K562 (cell line): ENCODE data around the gene CST3. TPM values are rescaled to one million over a fixed set of nuclear protein-coding genes. Genes with fewer than 3 reads are reported as not detected.

Experiments
- ATAC-seq: fragments of 200-7000 bp; cut with Tn5 transposase; 3 replicates; pipeline ENCODE4 v1.9.1; 2020; ENCODE audit warnings: moderate library complexity
- BruUV-seq: library from RNA; stranded (reverse); fragments of 400-500 nt; replicated peaks from 2 replicates; lab custom pipeline; 2021; lab: Mats Ljungman, UMichigan
- CTCF ChIA-PET: fragments of 300-600 bp; formaldehyde crosslinking; extraction: SDS; loops from one replicate; lab custom pipeline; 2021; ENCODE audit warnings: low intra/inter-chr PET ratio; lab: Yijun Ruan, JAX
- POLR2A ChIA-PET: fragments of 300-600, 350-650 bp; sonication (Branson Sonifier 250); formaldehyde crosslinking; extraction: SDS; loops from one replicate; lab custom pipeline; 2021; ENCODE audit warnings: antibody characterized with exemption, inconsistent platforms; lab: Yijun Ruan, JAX
- DNase-seq, 4 experiments: peaks; one replicate each; pipeline versions ENCODE4 v3.0.0 to v3.0.0-alpha.2; 2011 to 2018; ENCODE audit warnings: low spot score in 3 of 4, mixed read lengths in 3 of 4; ENCODE audit errors: extremely low read depth in 1 of 4
- FAIRE-seq: peaks from 2 replicates; lab custom pipeline; 2011; peaks lifted over from hg19 to GRCh38; lab: Jason Lieb, UNC
- H2AFZ ChIP-seq: 2 replicates; pipeline ENCODE4 v1.6.0; 2011; ENCODE audit warnings: low read depth, low read length, control low read depth, inconsistent platforms
- H3K27ac ChIP-seq: fragments of 200-600 bp; 3 replicates; pipeline ENCODE4 v1.8.0; 2011; ENCODE audit warnings: low read depth, mild to moderate bottlenecking, control low read depth, inconsistent platforms, low read length, moderate library complexity, mixed read lengths; ENCODE audit errors: extremely low read depth
- H3K27me3 ChIP-seq, 2 experiments: fragments of 300-600 bp in 1 of 2; 2 replicates in 1 of 2; 3 replicates in 1 of 2; pipeline versions ENCODE4 v1.6.0 to v1.8.0; 2011; ENCODE audit warnings: inconsistent platforms in 2 of 2, low read length in 2 of 2, mild to moderate bottlenecking in 1 of 2, mixed read lengths in 1 of 2, moderate library complexity in 1 of 2; ENCODE audit not compliant: control insufficient read depth in 2 of 2, insufficient read depth in 2 of 2
- H3K36me3 ChIP-seq: fragments of 300-600 bp; 3 replicates; pipeline ENCODE4 v1.8.0; 2011; ENCODE audit warnings: mild to moderate bottlenecking, low read length, inconsistent platforms; ENCODE audit not compliant: control insufficient read depth, insufficient read depth
- H3K4me1 ChIP-seq, 2 experiments: fragments of 200-600 bp in 1 of 2; replicated peaks in 1 of 2; 2 replicates in 1 of 2; 3 replicates in 1 of 2; pipeline versions ENCODE4 v1.5.1 to v1.8.0; 2011; ENCODE audit warnings: inconsistent platforms in 2 of 2, low read length in 2 of 2, mild to moderate bottlenecking in 1 of 2, mixed read lengths in 1 of 2, moderate library complexity in 1 of 2; ENCODE audit not compliant: control insufficient read depth in 2 of 2, insufficient read depth in 2 of 2
- H3K4me2 ChIP-seq: 2 replicates; pipeline ENCODE4 v1.6.1; 2011; ENCODE audit warnings: low read length, control low read depth, inconsistent platforms, mixed read lengths; ENCODE audit not compliant: insufficient read depth
- H3K4me3 ChIP-seq: fragments of 200-600 bp; sonication (generic), shearing (Covaris generic); 2 replicates; pipeline ENCODE4 v1.5.1; 2016; ENCODE audit warnings: control low read depth, inconsistent platforms
- H3K79me2 ChIP-seq: fragments of 200-600 bp; 3 replicates; pipeline ENCODE4 v1.8.0; 2011; ENCODE audit warnings: low read length, inconsistent platforms; ENCODE audit not compliant: control insufficient read depth, insufficient read depth
- H3K9ac ChIP-seq, 2 experiments: 2 replicates each; pipeline versions ENCODE4 v1.6.0 to v1.6.1; 2011; ENCODE audit warnings: low read depth in 2 of 2, low read length in 2 of 2, control low read depth in 1 of 2, inconsistent platforms in 1 of 2, mild to moderate bottlenecking in 1 of 2, mixed read lengths in 1 of 2; ENCODE audit not compliant: insufficient read depth in 1 of 2
- H3K9me1 ChIP-seq: one replicate; pipeline ENCODE4 v1.6.0; 2011; ENCODE audit warnings: inconsistent platforms, mild to moderate bottlenecking, low read length, moderate library complexity; ENCODE audit not compliant: control insufficient read depth, insufficient read depth
- H3K9me3 ChIP-seq: replicated peaks from 2 replicates; pipeline ENCODE4 v1.5.1; 2011; ENCODE audit warnings: low read depth, low read length, inconsistent platforms; ENCODE audit not compliant: control insufficient read depth, insufficient read depth
- H4K20me1 ChIP-seq: replicated peaks from 2 replicates; pipeline ENCODE4 v1.6.1; 2011; ENCODE audit warnings: low read length, inconsistent platforms, mixed read lengths; ENCODE audit not compliant: control insufficient read depth, insufficient read depth
- FOXA1 ChIP-seq: fragments of 450-650 bp; IDR thresholded peaks from 2 replicates; pipeline ENCODE4 v1.6.1; 2016; ENCODE audit warnings: mild to moderate bottlenecking, borderline replicate concordance
- NR4A1 ChIP-seq, 2 experiments: fragments of 250-450 bp in 1 of 2; fragments of 450-650 bp in 1 of 2; sonication (Bioruptor Pico) in 1 of 2; IDR thresholded peaks; 2 replicates each; pipeline versions ENCODE4 v1.4.0 to v1.6.1; 2016 to 2020; ENCODE audit warnings: mild to moderate bottlenecking in 2 of 2, missing compliant biosample characterization in 1 of 2, missing genetic modification characterization in 1 of 2, moderate library complexity in 1 of 2
- WGBS: fragments of 100-300 bp; shearing (Covaris generic); methylation state at CpG from one replicate; pipeline ENCODE4 v1.1.6; 2016; ENCODE audit warnings: low coverage, mixed read lengths; ENCODE audit not compliant: insufficient coverage; ENCODE audit errors: missing lambda C conversion rate; 5-methylcytosine and 5-hydroxymethylcytosine counted together
- in situ Hi-C: fragments of 300-500 bp; cut with MboI; formaldehyde crosslinking; loops from 4 replicates; pipeline ENCODE4 v1.15.0; 2018; ENCODE audit warnings: inconsistent platforms, mixed read lengths
- intact Hi-C: fragments of 100-400 bp; cut with micrococcal nuclease; formaldehyde crosslinking; loops from 2 replicates; pipeline ENCODE4 v1.14.2; 2022
- polyA plus RNA-seq, 8 experiments: library from polyadenylated mRNA; depleted of rRNA in 4 of 8; stranded (reverse) in 5 of 8; unstranded in 3 of 8; fragments of >200 nt; fragmentation: Nextera tagmentation in 2 of 8; fragmentation: Illumina TruSeq in 1 of 8; extraction: Ambion mirVana in 2 of 8; extraction: Trizol in 1 of 8; gene quantifications; 2 replicates each; pipeline versions ENCODE4 v1.2.1 to v1.2.3, GENCODE V29; 2011 to 2014; ENCODE audit warnings: inconsistent platforms in 1 of 8, missing spikeins in 1 of 8
- total RNA-seq, 7 experiments: library from RNA; depleted of rRNA in 6 of 7; stranded (reverse); fragments of >200 nt in 6 of 7; fragmentation: Illumina TruSeq in 2 of 7; extraction: Trizol in 2 of 7; gene quantifications; 2 replicates each; pipeline versions ENCODE4 v1.2.1 to v1.2.3, GENCODE V29; 2011 to 2021; ENCODE audit warnings: low replicate concordance in 1 of 7
- TF ChIP-seq, protein P1 (sequence below): fragments of 450-650 bp; IDR thresholded peaks from 2 replicates; pipeline ENCODE4 v1.6.1; 2016; ENCODE audit warnings: mild to moderate bottlenecking
- TF ChIP-seq, protein P2 (sequence below), 2 experiments: fragments of 450-650 bp in 1 of 2; sonication (generic) in 1 of 2; formaldehyde crosslinking; conservative IDR thresholded peaks; 2 replicates each; pipeline versions ENCODE4 v1.4.0 to v1.8.1; 2020 to 2022; ENCODE audit warnings: mild to moderate bottlenecking in 1 of 2, missing genetic modification reagents in 1 of 2

Gene CST3
- total and polyA plus RNA-seq, 9 of the 15 experiments (the other 6 are each of a cell fraction or from before 2014, with no cell fraction given) = 8.7 to 113 (median 48.5) TPM

DNA sequence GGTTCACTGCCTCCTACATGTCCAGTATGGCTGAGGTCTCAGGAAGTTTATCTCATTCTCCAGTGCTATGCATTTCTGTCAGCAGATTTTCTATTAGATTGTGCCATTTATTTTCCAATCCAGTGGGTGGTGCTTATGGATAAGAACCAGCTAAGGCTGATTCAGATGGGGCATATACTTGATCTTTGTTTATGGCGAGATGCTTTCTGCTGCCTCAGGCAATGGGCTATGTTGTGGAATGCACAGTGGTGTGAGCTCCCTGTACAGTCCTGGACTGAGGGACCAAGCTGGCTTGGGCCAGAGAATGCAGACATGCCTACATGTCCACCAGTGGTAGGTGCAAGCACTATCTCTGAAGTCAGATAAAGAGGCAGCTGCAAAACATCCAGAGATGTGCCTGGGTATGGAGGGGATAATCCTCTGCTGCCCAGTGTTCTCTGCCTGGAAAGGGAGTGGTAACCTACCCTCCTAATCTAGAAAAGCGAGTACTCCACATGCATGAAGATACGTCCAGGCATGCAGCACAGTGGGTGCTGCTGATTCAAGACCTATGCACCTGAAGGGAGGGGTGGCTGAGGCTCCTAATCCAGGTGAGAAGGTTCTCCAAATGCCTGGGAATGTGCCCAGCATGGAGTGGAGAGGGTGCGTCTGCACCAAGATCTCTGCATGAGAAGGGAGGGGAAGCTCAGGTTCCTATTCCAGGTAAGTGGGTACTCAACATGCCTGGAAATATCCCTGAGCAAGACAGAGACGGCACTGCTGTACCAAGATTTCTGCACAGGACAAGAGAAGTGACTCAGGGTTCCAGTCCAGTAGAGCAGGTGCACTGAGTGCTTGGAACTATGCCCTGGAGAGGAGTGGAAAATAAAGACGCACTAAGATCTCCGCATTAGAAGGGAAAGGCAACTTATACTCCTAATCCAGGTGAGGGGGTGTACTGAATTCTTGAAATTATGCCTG lies 41.7 kb upstream of the CST3 start:
- ATAC-seq (no peak), DNase-seq (no peak), FAIRE-seq (no peak)
- Histone ChIP-seq H3K9ac (no peak overlapping the region), H3K9me1 (no peaks in the 10 kb centered on the region), H3K79me2 (no peaks in the 10 kb centered on the region), H3K4me3 (no peak overlapping the region), H3K27ac (no peak overlapping the region), H3K9me3 (no peaks in the 10 kb centered on the region), H3K4me1 (no peaks in the 10 kb centered on the region), H4K20me1 (no peaks in the 10 kb centered on the region), H3K36me3 (no peaks in the 10 kb centered on the region), H2AFZ (no peak overlapping the region), H3K4me2 (no peak overlapping the region), H3K27me3 (no peaks in the 10 kb centered on the region; a peak in 1 of 5 replicates)
- BruUV-seq = no TSS peak
- CTCF ChIA-PET = no interaction called here
- in situ Hi-C loops = no loop called here
- POLR2A ChIA-PET = no interaction called here
- TF ChIP-seq, protein P1, sequence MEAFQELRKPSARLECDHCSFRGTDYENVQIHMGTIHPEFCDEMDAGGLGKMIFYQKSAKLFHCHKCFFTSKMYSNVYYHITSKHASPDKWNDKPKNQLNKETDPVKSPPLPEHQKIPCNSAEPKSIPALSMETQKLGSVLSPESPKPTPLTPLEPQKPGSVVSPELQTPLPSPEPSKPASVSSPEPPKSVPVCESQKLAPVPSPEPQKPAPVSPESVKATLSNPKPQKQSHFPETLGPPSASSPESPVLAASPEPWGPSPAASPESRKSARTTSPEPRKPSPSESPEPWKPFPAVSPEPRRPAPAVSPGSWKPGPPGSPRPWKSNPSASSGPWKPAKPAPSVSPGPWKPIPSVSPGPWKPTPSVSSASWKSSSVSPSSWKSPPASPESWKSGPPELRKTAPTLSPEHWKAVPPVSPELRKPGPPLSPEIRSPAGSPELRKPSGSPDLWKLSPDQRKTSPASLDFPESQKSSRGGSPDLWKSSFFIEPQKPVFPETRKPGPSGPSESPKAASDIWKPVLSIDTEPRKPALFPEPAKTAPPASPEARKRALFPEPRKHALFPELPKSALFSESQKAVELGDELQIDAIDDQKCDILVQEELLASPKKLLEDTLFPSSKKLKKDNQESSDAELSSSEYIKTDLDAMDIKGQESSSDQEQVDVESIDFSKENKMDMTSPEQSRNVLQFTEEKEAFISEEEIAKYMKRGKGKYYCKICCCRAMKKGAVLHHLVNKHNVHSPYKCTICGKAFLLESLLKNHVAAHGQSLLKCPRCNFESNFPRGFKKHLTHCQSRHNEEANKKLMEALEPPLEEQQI = no peak
- TF ChIP-seq FOXA1 = no peak
- TF ChIP-seq, protein P2, sequence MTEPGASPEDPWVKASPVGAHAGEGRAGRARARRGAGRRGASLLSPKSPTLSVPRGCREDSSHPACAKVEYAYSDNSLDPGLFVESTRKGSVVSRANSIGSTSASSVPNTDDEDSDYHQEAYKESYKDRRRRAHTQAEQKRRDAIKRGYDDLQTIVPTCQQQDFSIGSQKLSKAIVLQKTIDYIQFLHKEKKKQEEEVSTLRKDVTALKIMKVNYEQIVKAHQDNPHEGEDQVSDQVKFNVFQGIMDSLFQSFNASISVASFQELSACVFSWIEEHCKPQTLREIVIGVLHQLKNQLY (CRISPR knock-in tag; conservative IDR thresholded peaks at IDR 0.05) = no peak
- no peak for TF ChIP-seq NR4A1 (CRISPR knock-in tag; IDR thresholded peaks at IDR 0.05)
- TF ChIP-seq NR4A1 (tag; IDR thresholded peaks at IDR 0.05) = no peak
- WGBS = 0% methylated on average over 5 of the region's 7 CpGs
- intact Hi-C loops = no loop called here
